GM18511 (cell line): Measurements from ENCODE around the gene ANHX.
"Not testable (repeated sequence)": the region's sequence is repeated elsewhere in the genome, so short reads cannot be mapped to it uniquely, and the experiment has no call there.

Experiments used
- ATAC-seq: cut with Tn5 transposase; IDR thresholded peaks from one replicate; pipeline ENCODE4 v1.9.1; 2021; ENCODE audit warnings: mild to moderate bottlenecking, moderate library complexity; ENCODE audit not compliant: unreplicated experiment

Gene ANHX

GRCh38 chr12:133235401-133236112, at the start of gene ANHX:
Gene ANHX, minus strand, starts transcription at chr12:133235877. Its CDS starts 1,521 bp downstream, at chr12:133234356.
- no peak for ATAC-seq

- not testable (repeated sequence) for ATAC-seq
Measured at GRCh38 chr12:133264668-133265067, 29.0 kb upstream of the ANHX start.

DNA sequence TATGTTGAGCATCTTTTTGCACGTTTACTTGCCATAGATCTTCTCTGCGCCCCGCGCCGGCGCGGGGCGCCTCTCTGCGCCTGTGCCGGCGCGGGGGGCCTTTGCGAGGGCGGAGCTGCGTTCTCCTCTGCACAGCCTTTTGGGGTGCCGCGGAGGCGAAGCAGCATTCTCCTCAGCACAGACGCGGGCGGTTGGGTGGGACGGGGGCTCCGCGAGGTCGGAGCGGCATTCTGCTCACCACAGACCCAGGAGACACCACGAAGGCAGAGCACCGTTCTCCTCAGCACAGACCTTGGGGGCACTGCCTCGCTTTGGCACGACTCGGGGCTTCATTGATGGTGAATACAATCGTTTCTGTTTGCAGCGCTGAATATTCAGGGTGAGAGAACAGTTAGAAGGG, 28.5 kb upstream of the ANHX start:
- ATAC-seq: no peak

DNA sequence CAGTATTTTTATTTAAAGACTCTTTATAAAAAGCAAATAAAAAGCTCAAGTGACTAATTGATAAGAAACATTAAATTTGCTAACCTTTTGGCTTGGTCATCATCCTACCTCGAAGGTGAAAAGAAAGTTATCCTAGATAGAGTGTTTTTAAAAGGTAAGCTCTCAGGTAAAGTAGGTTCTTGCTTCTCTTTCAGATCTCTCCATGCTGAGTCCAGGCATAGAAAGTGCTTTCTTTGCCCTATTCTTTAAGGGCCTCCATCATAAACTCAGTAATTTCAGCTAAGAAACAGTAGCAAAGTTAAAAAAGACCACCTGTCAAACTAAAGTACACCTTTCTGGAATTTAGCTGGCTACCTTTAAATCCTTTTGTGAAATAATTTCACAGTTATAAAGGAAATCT, 20.6 kb upstream of the ANHX start:
- ATAC-seq: no peak

DNA sequence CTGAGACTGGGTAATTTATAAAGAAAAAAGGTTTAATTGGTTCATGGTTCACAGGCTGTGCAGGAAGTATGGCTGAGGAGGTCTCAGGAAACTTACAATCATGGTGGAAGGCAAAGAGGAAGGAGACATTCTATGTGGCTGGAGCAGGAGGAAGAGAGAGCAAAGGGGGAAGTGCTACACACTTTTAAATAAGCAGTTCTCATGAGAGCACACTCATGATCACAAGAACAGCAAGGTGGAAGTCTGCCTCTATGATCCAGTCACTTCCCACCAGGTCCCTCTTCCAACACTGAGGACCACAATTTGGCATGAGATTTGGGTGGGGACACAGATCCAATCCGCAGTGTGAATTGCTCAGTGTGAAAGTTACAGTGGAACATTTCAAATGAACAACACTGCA, 20.2 kb upstream of the ANHX start:
- ATAC-seq: not testable (repeated sequence)

- no peak for ATAC-seq
Measured at GRCh38 chr12:133251732-133252131, 16.1 kb upstream of the ANHX start.

GRCh38 chr12:133236556-133236955, 879 bp upstream of the ANHX start:
- ATAC-seq: no peak

- ATAC-seq: no peak
Measured at GRCh38 chr12:133236144-133236543, 467 bp upstream of the ANHX start.

DNA sequence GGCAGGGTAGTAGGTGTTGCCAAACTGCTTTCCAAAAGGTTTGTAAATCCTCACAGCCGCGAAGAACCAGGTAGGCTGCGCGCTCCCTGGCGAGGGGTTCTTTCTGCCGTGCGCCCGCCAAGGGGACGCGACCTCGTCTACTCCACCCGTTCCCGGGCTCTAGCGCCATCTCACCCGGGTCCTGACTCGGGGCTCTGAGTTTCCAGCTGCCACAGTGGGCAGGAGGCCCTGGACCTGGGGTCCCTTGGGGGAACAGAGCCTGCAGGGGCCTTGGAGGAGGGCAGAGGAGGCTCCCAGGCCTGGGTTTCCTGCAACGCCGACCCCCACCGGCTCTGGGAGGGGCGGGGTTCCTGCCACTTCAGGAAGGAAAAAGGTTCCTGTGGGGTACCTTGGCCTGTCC, 706 bp downstream of the ANHX start:
- no peak for ATAC-seq

DNA sequence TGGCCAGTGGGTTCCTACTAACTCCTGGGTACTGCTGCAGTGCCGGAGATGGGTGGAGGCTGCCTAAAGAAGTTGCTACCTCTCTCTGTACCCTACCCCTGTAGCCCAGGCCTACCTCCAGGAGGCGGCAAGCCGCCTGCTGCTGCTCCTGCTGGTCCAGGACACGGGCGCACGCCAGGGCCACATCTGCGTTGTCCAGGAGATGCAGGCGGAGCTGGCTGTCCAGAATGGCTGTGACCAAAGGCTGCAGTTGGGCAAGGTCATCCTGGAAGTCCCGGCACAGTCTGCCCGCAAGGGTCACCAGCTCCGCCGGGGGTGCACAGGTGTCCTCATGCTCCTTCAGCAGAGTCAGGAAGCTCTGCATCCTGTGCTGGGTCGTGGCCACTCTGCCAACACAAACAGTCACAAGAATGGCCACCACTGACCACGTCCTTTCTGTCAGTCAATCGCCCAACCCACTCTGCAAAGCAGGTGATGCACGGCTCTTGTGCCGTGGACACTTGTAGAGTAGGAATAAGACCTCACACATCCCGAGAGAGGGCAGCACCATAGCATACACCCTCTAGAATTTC, 1.6 kb downstream of the ANHX start:
- ATAC-seq: no peak

DNA sequence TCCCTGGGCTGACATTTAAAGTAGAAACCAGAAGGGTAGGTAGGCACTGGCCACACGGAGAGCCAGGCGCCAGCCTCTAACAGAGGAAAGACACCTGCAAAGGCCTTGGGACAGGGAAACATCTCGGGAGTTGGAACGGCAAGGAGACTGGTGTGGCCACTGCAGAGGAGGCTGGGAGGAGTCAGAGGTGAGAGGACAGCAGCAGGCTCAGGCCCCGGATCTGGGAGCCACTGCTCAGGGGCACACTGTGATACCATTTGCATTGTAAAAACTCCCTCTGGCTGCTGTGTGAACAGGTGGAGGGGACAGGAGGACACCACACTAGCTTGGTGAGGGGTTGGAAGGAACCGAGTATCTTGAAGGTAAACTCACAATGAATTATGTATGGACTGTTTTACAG, 2.7 kb downstream of the ANHX start:
- ATAC-seq: no peak

DNA sequence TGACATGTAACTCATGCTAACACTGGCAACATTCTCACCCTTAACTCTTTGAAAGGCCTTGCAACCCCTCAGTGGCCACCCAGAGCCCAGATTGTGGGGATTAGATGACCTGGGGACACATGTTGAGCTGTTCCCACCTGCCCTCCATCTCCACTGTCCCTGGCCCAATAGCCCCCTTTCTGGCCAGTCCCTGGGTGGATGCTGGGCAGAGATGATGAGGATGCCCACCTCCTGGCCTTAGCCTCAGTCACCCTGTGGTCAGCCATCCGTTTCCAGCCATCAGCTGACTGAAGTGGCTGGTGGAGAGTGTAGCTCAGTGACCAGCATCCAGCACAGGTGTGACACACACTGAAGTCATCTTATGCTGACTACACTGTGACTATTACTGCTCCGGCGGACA, 4.7 kb downstream of the ANHX start:
- ATAC-seq: no peak

GRCh38 chr12:133227281-133227852, 8.3 kb downstream of the ANHX start:
- no peak for ATAC-seq

DNA sequence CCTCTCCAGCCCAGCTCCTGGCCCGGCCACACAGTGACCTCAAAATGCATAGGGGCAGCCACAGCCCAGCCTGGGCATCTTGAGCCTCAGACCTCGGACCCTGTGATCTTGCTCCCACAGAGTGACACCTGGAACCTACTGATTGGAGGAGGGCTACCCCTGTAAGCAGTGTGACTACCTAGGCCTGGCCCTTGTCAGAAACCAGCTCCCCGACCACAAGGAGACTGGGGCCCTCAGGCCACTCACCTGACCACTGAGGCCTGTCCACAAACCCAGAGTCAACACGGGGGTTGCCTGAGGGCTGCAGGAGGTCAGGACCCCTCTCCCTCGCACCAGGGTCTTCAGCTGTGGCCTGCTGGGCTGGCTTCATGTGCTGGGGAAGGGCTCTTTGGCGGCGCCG, 9.0 kb downstream of the ANHX start:
- no peak for ATAC-seq

- no peak for ATAC-seq
Measured at GRCh38 chr12:133225527-133225926, 10.2 kb downstream of the ANHX start.

GRCh38 chr12:133222211-133222610, 13.5 kb downstream of the ANHX start:
- no peak for ATAC-seq

GRCh38 chr12:133221241-133221640, 14.4 kb downstream of the ANHX start:
- ATAC-seq: no peak

DNA sequence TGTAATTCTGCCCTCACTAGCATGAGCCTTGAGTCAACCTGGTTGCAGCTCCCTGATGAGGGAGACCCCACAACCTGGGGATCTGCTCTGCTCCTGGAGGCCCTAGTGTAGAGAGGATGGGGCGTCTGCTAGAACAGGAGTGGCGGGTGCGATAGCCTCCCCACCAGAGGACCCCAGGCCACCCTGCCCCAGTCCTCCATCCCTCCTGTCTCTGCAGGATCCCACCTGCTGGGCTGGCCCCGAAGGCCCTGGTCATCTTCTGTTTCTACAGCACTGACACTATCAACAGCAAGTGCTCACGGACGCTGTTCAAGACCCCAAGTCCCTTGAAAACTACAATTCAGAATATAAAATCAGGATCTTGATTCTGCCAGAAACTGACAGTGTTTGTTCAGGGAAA, 15.2 kb downstream of the ANHX start:
- ATAC-seq: no peak

DNA sequence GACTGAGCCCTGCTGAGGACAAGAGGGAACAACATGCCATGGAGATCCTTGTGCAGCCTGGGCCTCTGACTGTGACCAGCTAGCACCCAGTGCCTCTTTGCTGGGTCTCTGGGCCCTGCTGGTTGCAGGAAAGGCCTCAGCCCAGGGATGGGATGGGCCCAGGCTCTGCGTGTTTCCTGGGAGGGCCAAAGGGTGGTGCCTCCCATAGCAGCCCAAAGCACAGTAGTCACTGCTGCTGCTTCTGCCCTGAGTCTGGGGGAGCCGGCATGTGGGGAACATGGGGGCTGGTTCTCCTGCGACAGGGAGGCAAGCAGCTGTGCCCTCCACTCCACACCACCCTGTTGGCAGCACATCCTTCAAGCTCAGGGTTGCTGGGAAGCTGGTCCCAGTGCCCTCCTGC, 18.5 kb downstream of the ANHX start:
- ATAC-seq: no peak

- ATAC-seq: no peak
Measured at GRCh38 chr12:133215724-133216123, 20.0 kb downstream of the ANHX start.

GRCh38 chr12:133206390-133206789, 29.3 kb downstream of the ANHX start:
- ATAC-seq: no peak

- ATAC-seq: no peak
Measured at GRCh38 chr12:133204264-133204603, 31.4 kb downstream of the ANHX start.
